ENCODE results near the gene CES4A.
A peak's percentile ranks its signal among the peaks of the same experiment; 100 is the strongest.
"Not testable (repeated sequence)": the region's sequence is repeated elsewhere in the genome, so short reads cannot be mapped to it uniquely, and the experiment has no call there.

CES4A gene

DNA sequence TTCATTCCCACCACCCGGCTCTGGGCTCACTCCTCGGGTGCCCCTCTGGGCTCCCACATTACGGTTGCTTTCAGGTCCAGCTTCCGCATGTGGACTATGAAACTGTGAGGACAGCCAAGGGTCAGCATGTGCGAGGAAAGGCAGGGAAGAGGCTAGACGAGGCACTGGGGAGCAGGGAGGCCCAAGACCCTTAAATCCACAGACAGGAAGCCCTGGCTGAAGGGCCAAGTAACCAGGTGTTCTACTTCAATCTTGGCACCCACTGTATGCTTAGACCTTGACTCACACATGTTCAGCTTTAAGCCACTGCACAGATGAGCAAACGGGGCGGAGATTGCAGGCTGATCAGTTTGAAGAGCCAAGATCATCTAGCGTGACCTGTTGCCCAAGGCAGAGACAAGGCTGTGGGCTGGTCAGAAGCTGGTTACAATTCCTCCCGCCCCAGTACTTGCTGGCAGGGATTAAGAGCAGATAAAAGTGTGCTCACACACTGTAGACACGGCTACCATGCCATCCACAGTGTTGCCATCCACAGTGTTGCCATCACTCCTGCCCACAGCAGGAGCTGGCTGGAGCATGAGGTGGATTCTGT, at the start of gene CES4A:
CES4A (plus strand) TSS at position 393 of the 592 bp plus-strand sequence; CDS start at position 577, 184 bp downstream.
- DNase-seq: no peak

DNA sequence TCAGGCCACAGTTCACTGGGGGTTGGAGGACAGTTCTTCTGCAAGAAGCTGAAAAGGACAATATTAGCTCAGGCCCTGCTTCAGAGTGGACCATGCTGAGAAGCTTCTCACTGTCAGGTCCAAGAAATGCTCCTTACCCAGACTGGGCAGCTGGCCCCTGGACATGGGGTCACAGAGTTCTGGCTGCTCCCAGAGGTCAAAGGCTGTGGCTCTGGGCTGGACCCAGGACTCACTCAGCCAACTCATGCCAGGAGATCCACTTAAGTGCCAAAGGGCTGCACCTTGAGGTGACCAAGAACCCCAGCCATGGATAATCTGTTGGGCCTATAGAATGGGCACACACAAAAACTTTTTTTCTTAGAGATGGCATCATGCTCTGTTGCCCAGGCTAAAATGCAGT, 49.0 kb upstream of the CES4A start:
- no peak for DNase-seq

DNA sequence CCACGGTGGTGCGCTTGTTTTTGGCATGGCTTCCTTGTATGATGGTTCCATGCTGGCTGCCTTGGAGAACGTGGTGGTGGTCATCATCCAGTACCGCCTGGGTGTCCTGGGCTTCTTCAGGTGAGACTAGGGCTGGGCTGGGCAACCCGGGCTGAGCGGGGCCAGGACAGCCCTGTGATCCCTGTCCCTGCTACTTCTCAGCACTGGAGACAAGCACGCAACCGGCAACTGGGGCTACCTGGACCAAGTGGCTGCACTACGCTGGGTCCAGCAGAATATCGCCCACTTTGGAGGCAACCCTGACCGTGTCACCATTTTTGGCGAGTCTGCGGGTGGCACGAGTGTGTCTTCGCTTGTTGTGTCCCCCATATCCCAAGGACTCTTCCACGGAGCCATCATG, 48.2 kb upstream of the CES4A start:
- DNase-seq: no peak

DNA sequence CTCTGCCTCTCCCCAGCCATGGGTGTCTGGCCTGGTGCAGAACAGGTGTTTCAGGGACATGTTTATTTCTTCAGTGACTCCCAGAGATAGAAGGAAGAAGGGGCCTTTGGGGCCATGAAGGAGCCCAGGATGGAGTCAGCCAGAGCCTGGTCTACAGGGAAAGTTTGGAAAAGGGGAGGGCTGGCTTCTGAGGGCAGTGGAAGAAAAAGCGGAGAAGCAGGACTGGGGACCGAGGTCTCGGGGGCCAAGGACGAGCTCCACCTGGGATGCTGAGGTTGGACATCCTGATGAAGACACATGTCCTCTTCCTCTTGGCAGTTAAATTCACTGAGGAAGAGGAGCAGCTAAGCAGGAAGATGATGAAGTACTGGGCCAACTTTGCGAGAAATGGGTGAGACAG, 45.4 kb upstream of the CES4A start:
- no peak for DNase-seq

DNA sequence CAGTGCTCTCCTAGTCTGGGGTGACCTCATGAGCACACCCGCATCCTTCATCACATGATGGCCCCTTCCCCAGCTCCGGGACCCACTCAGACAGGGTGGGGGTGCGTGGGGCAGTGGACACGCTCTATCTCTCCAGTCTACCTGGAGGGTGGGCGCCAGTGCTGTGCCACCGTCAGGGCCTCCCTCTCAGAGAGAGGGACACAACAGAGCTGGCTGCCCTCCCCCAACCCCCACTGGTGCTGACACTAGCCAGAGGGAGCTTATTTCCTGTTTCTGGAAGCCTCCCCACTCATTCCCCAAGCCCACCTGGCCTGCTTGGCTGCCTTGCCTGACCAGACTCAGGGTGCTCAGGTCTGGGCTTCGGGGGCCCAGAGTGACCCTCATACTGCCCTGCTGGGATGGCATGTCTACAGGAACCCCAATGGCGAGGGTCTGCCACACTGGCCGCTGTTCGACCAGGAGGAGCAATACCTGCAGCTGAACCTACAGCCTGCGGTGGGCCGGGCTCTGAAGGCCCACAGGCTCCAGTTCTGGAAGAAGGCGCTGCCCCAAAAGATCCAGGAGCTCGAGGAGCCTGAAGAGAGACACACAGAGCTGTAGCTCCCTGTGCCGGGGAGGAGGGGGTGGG, 44.8 kb upstream of the CES4A start:
- no peak for DNase-seq

DNA sequence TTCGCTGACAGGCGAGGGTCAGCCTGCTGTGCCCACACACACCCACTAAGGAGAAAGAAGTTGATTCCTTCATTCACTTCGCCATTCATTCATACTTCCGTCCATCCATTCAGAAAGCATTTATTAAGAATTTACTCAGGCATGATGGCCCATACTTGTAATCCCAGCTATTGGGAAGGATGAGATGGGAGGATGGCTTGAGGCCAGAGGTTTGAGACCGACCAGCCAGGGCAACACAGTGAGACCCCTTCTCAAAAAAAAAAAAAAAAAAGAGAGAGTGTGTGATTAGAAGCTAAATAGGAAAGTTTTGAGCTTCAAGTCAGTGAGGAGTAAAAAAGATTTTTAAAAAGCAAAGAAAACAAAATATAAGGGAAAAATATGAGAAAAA, 44.3 kb upstream of the CES4A start:
- DNase-seq: no peak

DNA sequence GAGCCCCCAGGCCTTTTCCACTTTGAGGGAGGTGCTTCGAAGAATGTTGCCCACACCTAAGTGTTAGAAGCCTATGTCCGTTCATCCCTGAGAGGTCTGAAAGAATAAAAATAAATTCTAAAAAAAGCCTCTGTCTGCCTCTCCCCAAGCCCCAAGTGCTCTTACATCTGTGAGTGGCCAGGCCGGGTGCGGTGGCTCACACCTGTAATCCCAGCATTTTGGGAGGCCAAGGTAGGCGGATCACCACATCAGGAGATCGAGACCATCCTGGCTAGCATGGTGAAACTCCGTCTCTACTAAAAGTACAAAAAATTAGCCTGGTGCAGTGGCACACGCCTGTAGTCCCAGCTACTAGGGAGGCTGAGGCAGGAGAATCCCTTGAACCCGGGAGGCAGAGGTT, 43.4 kb upstream of the CES4A start:
- DNase-seq: not testable (repeated sequence)

DNA sequence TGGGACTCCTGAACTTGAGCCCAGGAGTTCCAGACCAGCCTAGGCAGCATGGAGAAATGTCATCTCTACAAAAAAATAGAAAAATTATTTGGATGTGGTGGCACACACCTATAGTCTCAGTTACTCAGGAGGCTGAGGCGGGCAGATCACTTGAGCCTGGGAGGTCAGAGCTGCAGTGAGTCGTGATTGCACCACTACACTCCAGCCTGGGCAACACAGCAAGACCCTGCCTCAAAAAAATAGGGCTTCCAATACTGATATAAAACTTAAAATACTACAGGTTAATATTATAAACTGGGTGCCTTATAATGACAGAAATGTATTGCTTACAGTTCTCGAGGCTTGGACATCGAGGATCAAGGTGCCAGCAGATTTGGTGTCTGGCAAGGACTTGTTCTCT, 42.5 kb upstream of the CES4A start:
- no peak for DNase-seq

DNA sequence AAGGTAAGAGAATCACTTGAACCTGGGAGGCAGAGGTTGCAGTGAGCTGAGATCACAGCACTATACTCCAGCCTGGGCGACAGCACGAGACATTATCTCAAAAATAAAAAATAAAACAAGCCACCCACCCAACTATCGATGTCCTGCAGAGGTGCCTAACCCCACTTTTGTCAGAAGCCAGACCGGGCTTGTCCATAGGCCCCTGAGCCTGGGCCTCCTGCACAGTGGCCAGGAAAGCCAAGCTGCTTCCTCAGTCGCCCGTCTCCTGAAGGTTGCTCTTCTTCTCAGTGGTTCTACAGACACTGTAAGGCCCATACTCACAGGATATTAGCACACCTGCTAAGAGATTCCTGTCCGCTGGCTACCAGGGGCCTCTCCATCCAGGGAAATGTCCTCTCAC, 41.8 kb upstream of the CES4A start:
- DNase-seq: no peak

DNA sequence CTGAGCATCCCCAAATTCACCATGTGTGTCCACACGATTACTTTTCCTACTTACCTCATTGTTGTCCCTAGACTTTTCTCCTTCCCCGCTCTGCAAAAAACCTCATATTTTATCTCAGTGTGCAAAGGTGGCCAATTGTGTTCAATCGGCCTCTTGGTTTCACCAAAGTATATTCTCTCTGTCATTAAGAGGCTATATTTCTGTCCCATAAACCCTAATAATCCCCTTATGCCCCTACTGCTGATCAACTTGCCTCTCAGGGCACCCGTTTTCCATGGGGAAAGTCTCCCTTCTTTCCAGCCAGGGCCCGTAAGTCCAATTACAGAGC, 41.5 kb upstream of the CES4A start:
- no peak for DNase-seq

DNA sequence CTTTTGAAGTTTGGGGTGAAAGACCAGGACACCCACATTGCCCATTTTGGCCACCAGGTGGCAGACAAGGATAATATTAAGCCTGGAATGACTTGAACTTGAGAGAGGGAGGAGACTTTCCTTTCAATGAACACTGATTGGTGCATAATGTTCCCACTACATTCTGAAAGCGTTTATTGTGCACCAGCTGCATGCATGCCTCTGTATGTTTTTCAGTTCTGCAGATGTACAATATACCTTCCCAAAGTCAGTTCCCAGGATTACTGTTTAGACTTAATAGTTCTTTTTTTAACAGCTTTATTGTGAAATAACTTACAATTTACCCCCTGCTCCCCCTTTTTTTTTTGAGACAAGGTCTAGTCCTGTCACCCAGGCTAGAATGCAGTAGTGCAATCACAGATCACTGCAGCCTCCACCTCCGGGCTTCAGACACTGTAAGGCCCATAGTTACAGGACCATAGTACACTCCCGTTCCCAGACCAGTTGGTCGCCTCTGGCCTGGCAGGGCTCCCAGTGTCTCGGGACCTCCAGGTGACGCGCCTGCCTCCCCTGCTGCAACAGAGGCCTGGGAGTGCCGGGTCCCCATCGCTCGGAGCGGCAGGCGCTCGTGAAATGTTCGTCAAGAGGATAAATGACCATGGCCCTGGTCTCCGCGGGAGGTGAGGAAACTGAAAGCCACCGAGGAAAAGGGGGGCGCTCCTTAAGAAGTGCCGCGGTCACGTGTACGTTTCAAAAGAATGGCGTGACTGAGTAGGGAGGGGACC, 40.9 kb upstream of the CES4A start:
- DNase-seq: peak; percentile 49

DNA sequence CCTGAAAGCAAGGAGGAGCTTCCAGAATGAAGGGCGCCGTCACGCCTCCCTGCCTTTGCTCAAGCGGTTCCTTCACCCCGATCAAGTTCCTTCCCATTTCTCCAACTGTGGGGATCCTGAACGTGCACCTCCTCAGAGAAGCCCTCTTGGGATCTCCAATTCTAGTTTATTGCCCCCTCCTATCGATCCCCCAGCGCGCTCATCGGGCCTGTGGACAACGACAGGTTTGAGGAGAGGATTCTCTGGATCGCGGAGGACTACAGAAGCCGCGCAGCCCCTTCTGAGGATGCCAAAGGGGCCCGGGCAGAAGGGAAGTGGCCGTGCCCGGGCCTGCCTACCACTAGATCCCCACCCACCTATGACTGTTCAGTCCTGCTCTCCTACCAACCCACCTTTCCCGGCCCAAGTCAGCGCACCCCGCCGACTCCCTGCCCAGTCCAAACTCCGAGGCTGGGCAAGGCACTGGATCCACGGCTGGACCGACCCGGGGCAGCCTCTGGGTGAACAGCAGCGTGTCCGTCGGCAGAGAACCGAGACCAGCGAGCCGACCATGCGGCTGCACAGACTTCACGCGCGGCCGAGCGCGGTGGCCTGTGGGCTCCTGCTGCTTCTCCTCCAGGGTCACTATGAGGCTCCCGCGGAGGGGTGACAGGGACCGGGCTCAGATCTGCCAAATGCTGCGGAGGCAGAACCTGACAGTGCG, 40.1 kb upstream of the CES4A start:
- DNase-seq: no peak

DNA sequence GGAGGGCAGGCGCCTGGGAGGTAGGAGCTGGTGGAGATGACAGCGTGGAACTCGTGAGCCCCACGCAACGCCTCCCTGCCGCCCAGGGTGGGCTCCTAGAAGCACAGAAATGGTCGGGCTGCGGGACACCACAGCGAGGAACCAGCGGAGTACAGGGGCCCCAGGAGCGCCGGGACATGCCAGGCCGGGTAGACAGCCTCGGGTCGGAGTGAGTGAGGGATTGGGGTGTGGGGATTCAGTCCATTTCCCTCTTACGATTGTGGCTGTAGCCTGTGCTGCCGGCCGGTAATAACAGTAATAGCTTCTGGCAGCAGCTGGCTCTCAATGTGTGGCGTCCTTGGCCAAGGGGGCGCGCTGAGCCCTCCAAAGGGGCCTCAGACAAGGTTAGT, 39.6 kb upstream of the CES4A start:
- no peak for DNase-seq

DNA sequence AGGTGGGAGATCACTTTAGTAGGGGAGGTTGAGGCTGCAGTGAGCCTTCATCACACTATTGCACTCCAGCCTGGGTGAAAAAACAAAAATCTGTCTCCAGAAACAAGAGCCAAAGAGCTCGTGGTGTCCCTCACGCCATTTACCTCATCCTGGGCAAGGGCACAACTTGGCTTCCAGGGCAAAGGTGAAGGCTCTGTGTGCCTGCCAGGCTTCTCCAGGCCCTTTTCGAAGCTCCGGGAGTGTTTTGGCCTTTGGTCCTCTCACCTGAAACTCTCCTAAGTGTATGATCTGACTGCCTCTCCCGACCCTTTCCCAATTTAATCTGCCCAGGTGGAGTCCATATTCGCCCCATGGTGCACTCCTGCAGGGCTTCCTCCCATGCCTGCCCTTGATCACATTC, 38.9 kb upstream of the CES4A start:
- DNase-seq: no peak

DNA sequence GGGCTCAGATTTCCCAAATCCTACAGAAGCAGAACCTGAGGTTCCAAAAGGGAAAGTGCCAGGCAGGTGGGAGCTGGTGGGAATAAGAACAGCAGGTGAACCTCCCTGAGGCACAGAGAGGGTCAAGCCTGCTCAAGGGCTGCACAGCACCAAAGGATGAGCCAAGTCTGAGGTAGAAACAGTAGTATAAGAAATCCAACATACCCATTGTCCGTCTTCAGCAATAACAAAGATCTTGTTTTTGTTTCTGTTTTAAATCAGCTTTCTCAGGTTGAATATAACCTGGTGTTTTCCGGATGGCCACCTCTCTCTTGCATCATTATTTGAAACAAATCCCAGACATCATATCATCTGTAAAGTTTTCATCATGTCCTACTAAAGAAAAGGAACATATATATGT, 38.0 kb upstream of the CES4A start:
- no peak for DNase-seq

DNA sequence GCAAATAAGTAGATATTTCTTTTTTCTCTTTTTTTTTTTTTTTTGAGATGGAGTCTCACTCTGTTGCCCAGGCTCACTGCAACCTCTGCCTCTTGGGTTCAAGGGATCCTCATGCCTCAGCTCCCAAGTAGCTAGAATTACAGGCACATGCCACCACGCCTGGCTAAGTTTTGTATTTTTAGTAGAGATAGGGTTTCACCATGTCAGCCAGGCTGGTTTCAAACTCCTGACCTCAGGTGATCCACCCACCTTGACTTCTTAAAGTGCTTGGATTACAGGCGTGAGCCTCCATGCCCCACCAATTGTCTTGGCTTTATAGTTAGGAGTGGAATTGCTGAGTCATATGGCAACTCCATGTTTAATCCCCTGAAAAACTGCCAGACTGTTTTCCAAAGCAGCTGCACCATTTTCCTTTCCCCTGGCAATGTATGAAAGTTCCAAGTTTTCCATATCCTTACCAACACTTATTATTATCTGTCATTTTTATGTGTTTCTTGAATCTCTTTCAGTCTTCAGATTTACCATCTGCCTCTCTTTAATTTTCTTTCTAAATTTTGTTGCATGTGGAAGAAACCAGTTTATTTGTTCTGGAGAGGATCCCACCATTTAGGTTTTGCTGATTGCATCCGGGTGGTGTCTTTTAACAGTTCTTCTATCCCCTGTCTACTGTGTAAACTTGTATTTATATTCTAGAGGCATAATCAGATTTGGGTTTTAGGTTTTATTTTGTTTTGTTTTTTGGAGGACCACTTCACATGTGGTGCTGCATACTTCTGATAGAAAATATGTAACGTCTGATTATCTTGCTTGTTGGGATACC, 37.2 kb upstream of the CES4A start:
- DNase-seq: no peak

DNA sequence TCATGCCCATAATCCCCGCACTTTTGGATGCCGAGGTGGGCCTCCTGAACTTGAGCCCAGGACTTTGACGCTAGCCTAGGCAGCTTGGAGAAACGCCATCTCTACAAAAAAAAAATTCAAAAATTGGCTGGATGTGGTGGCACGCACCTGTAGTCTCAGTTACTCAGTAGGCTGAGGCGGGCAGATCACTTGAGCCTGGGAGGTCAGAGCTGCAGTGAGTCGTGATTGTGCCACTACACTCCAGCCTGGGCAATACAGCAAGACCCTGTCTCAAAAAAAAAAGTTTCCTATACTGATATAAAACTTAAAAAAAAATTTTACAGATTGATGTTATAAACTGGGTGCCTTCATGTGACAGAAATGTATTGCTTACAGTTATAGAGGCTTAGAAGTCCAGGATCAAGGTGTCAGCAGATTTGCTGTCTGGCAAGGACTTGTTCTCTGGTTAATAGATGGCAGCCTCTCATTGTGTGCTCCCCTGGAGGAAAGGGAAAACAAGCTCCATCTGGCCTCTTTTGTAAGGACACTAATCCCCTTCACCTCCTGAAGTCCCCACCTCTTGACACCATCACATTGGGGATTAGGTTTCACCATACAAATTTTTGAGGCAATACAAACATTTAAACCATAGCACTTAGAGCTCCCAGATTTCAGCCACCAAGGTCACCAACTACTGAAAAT, 35.8 kb upstream of the CES4A start:
- no peak for DNase-seq

DNA sequence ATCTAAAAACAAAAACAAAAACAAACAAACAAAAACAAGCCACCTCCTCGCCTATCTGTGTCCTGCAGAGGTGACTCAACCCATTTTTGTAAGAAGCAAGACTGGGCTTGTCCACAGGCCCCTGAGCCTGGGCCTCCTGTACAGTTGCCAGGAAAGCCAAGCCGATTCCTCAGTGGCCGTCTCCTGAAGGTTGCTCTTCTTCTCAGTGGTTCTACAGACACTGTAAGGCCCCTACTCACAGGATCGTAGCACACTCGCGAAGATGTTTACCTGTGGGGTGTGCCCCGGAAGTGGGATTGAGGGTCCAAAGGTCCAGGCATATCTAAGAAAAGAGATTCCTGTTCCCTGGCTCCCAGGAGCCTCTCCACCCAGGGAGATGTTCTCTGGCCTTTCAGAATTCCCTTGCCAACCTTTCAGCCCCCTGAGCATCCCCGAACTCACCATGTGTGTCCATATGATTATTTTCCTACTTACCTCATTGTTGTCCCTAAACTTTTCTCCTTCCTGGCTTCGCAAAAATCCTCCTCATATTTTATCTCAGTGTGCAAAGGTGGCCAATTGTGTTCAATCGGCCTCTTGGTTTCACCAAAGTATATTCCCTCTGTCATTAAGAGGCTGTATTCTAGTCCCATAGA, 34.8 kb upstream of the CES4A start:
- DNase-seq: no peak

DNA sequence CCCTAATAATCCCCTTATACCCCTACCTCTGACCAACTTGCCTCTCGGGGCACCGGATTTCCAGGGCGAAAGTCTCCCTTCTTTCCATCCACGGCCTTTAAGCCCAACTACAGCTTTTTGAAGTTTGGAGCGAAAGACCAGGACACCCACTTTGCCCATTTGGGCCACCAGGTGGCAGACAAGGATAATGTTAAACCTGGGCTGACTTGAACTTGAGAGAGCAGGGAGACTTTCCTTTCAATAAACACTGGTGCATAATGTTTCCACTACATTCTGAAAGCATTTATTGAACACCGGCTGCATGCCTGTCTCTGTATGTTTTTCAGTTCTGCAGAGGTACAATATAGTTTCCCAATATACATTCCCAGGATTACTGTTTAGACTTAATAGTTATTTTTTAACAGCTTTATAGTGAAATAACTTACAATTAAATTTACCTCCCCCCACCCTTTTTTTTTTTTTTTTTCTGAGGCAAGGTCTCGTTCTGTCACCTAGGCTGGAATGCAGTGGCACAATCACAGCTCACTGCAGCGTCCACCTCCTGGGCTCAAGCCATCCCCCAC, 34.2 kb upstream of the CES4A start:
- DNase-seq: peak; percentile 46

DNA sequence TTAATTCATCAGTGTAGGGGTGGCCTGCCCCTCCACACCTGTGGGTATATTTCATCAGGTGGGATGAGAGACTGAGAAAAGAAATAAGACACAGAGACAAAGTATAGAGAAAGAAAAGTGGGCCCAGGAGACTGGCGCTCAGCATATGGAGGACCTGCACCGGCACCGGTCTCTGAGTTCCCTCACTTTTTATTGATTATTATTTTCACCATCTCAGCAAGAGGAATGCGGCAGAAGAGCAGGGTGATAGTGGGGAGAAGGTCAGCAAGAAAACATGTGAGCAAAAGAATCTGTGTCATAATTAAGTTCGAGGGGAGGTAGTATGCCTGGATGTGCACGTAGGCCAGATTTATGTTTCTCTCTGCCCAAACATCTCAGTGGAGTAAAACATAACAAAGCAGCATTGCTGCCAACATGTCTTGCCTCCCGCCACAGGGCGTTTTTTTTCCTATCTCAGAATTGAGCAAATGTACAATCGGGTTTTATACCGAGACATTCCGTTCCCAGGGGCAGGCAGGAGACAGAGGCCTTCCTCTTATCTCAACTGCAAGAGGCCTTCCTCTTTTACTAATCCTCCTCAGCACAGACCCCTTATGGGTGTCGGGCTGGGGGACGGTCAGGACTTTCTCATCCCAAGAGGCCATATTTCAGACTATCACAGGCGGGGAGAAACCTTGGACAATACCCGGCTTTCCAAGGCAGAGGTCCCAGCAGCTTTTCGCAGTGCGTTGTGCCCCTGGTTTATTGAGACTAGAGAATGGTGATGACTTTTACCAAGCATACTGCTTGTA, 32.8 kb upstream of the CES4A start:
- not testable (repeated sequence) for DNase-seq

DNA sequence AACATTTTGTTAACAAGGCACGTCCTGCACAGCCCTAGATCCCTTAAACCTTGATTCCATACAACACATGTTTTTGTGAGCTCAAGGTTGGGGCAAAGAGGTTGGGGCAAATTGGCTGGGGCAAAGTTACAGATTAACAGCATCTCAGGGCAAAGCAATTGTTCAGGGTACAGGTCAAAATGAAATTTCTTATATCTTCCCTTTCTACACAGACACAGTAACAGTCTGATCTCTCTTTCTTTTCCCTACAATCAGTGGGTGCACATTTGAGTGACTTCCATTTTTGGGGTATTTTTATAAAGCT, 32.3 kb upstream of the CES4A start:
- DNase-seq: not testable (repeated sequence)

Data from DMS153 (cell line).